WTC11 (cell line): ENCODE measurements around the gene SREBF2. TPM values are rescaled to one million over a fixed set of nuclear protein-coding genes. Genes with fewer than 3 reads are reported as not detected.

Experiments
- ATAC-seq: fragments of 200-7000 bp; cut with Tn5 transposase; 2 replicates; pipeline ENCODE4 v1.10.0; 2021; ENCODE audit warnings: mild to moderate bottlenecking, moderate library complexity
- CTCF ChIA-PET: fragments of 300-600 bp; sonication (Branson Sonifier 250); formaldehyde crosslinking; loops from one replicate; lab custom pipeline; 2021; ENCODE audit warnings: antibody characterized with exemption; lab: Charles Lee
- POLR2A ChIA-PET: fragments of 350-600 bp; sonication (Branson Sonifier 250); formaldehyde crosslinking; loops from one replicate; lab custom pipeline; 2021; ENCODE audit warnings: antibody characterized with exemption; lab: Charles Lee
- DNase-seq: peaks from one replicate; pipeline ENCODE4 v3.0.0; 2021; ENCODE audit warnings: low spot score
- H3K27ac Mint-ChIP-seq: 2 replicates; pipeline ENCODE4 v1.8.0; 2021; ENCODE audit warnings: mixed read lengths
- H3K27me3 Mint-ChIP-seq: 2 replicates; pipeline ENCODE4 v1.8.0; 2021; ENCODE audit warnings: low read depth, mild to moderate bottlenecking, moderate library complexity, mixed read lengths
- H3K36me3 Mint-ChIP-seq: 2 replicates; pipeline ENCODE4 v1.8.0; 2021; ENCODE audit warnings: mixed read lengths
- H3K4me1 Mint-ChIP-seq: 2 replicates; pipeline ENCODE4 v1.8.0; 2022; ENCODE audit warnings: mixed read lengths
- H3K4me3 Mint-ChIP-seq: 2 replicates; pipeline ENCODE4 v1.8.0; 2021; ENCODE audit warnings: mild to moderate bottlenecking, moderate library complexity, mixed read lengths
- H3K9me3 Mint-ChIP-seq: 2 replicates; pipeline ENCODE4 v1.8.0; 2021; ENCODE audit warnings: mixed read lengths
- ATF3 ChIP-seq: sonication (generic); formaldehyde crosslinking; conservative IDR thresholded peaks from 2 replicates; pipeline ENCODE4 v1.8.1; 2022; ENCODE audit warnings: mild to moderate bottlenecking, missing genetic modification reagents
- ATF6 ChIP-seq: sonication (generic); formaldehyde crosslinking; IDR thresholded peaks from 2 replicates; pipeline ENCODE4 v1.8.1; 2023; ENCODE audit warnings: mild to moderate bottlenecking, missing genetic modification reagents
- E2F5 ChIP-seq: sonication (generic); formaldehyde crosslinking; IDR thresholded peaks from 2 replicates; pipeline ENCODE4 v1.8.1; 2022; ENCODE audit warnings: mild to moderate bottlenecking, moderate library complexity, missing genetic modification reagents
- ERG ChIP-seq: fragments of 250-450 bp; sonication (Bioruptor Pico); IDR thresholded peaks from 2 replicates; pipeline ENCODE4 v1.8.0; 2021; ENCODE audit warnings: mild to moderate bottlenecking
- ESRRA ChIP-seq: sonication (generic); formaldehyde crosslinking; IDR thresholded peaks from 2 replicates; pipeline ENCODE4 v1.8.1; 2022; ENCODE audit warnings: mild to moderate bottlenecking, missing genetic modification reagents, borderline replicate concordance
- ETV6 ChIP-seq: sonication (generic); formaldehyde crosslinking; IDR thresholded peaks from 2 replicates; pipeline ENCODE4 v1.8.1; 2022; ENCODE audit warnings: mild to moderate bottlenecking, missing genetic modification reagents
- FOXK1 ChIP-seq: sonication (generic); formaldehyde crosslinking; IDR thresholded peaks from 2 replicates; pipeline ENCODE4 v1.8.0; 2022; ENCODE audit warnings: mild to moderate bottlenecking, moderate library complexity, missing genetic modification reagents
- JAZF1 ChIP-seq: fragments of 250-450 bp; sonication (Bioruptor Pico); IDR thresholded peaks from 2 replicates; pipeline ENCODE4 v1.9.0; 2021; ENCODE audit warnings: moderate library complexity, mild to moderate bottlenecking, inconsistent platforms
- MAX ChIP-seq: sonication (generic); formaldehyde crosslinking; IDR thresholded peaks from 2 replicates; pipeline ENCODE4 v1.8.0; 2022; ENCODE audit warnings: mild to moderate bottlenecking, missing genetic modification reagents
- OVOL2 ChIP-seq: fragments of 250-450 bp; sonication (Bioruptor Pico); IDR thresholded peaks from 2 replicates; pipeline ENCODE4 v1.9.0; 2021; ENCODE audit warnings: mild to moderate bottlenecking, borderline replicate concordance
- PRDM15 ChIP-seq: sonication (generic); formaldehyde crosslinking; IDR thresholded peaks from 2 replicates; pipeline ENCODE4 v1.8.0; 2022; ENCODE audit warnings: missing genetic modification reagents
- PREB ChIP-seq: sonication (generic); formaldehyde crosslinking; IDR thresholded peaks from 2 replicates; pipeline ENCODE4 v1.8.1; 2022; ENCODE audit warnings: mild to moderate bottlenecking, missing genetic modification reagents, moderate library complexity, borderline replicate concordance
- RORB ChIP-seq: fragments of 250-450 bp; sonication (Bioruptor Pico); IDR thresholded peaks from 2 replicates; pipeline ENCODE4 v1.9.0; 2021; ENCODE audit warnings: mild to moderate bottlenecking
- TP53 ChIP-seq: sonication (generic); formaldehyde crosslinking; IDR thresholded peaks from 2 replicates; pipeline ENCODE4 v1.8.1; 2023; ENCODE audit warnings: mild to moderate bottlenecking, missing genetic modification reagents
- ZNF121 ChIP-seq: sonication (generic); formaldehyde crosslinking; IDR thresholded peaks from 2 replicates; pipeline ENCODE4 v1.8.0; 2023; ENCODE audit warnings: missing genetic modification reagents
- ZNF416 ChIP-seq: fragments of 250-450 bp; sonication (Bioruptor Pico); IDR thresholded peaks from 2 replicates; pipeline ENCODE4 v1.9.0; 2021; ENCODE audit warnings: mild to moderate bottlenecking, inconsistent platforms
- total RNA-seq: library from RNA; stranded (reverse); gene quantifications from 3 replicates; pipeline ENCODE4 v1.2.3, GENCODE V29; 2021

Gene SREBF2
- total RNA-seq, 1 experiment from 2014 or later, result 151 TPM

- TF ChIP-seq PRDM15 (CRISPR knock-in tag), result no peak
- TF ChIP-seq ATF3 (CRISPR knock-in tag), result no peak
- 0 out of 2 replicates have a peak, but pooled peaks have one; percentile 65 for TF ChIP-seq ERG (CRISPR knock-in tag)
- peak; percentile 48; the same call in 1 of the 2 replicates for TF ChIP-seq ZNF416 (CRISPR knock-in tag)
These were observed 93.0 kb downstream of the SREBF2 start (continued) for GRCh38 chr22:41925783-41926460.

- Mint-ChIP-seq H3K27me3 (peaks cover 71% of the 10 kb centered on the region), H3K36me3 (no peaks in the 10 kb centered on the region), H3K4me3 (peak overlapping the region; percentile 64), H3K9me3 (no peaks in the 10 kb centered on the region), H3K27ac (no peak overlapping the region), H3K4me1 (peaks cover 15% of the 10 kb centered on the region)
- POLR2A ChIA-PET, result no interaction called here
- TF ChIP-seq ZNF121 (CRISPR knock-in tag), result no peak
- TF ChIP-seq OVOL2, result no peak
- TF ChIP-seq E2F5 (CRISPR knock-in tag), result no peak
- TF ChIP-seq PREB, result no peak
- TF ChIP-seq ETV6 (CRISPR knock-in tag), result no peak
- TF ChIP-seq MAX (CRISPR knock-in tag), result no peak
- TF ChIP-seq FOXK1, result no peak
- TF ChIP-seq ATF6 (CRISPR knock-in tag), result no peak
- no peak for TF ChIP-seq JAZF1 (CRISPR knock-in tag)
- TF ChIP-seq RORB, result no peak
- no peak for TF ChIP-seq ESRRA (CRISPR knock-in tag)
- TF ChIP-seq TP53 (CRISPR knock-in tag), result no peak
- CTCF ChIA-PET, result interaction anchor here (1.3 to 6.8 kb wide), 8 partner anchors 8 to 231 kb away, joined by 3 to 143 read pairs (median 8); partner anchors contain the start of genes CENPM and SMIM45
- ATAC-seq (no peak), DNase-seq (no peak)
These were observed 94.9 kb downstream of the SREBF2 start for GRCh38 chr22:41927813-41928212.
